GM21619 (cell line): ENCODE data around the gene CXCL11.
"Not testable (repeated sequence)": the region's sequence is repeated elsewhere in the genome, so short reads cannot be mapped to it uniquely, and the experiment has no call there.

Experiments
- ATAC-seq: cut with Tn5 transposase; IDR thresholded peaks from one replicate; pipeline ENCODE4 v1.9.1; 2021; ENCODE audit not compliant: unreplicated experiment

Gene CXCL11

GRCh38 chr4:76035799-76036380 is at the start of gene CXCL11:
Gene CXCL11, minus strand, starts transcription at chr4:76036070. Its CDS starts 83 bp downstream, at chr4:76035987.
- ATAC-seq = no peak

GRCh38 chr4:76084542-76084941 is 48.7 kb upstream of the CXCL11 start:
- no peak for ATAC-seq

GRCh38 chr4:76083386-76083988 is 47.6 kb upstream of the CXCL11 start:
- ATAC-seq = no peak

- ATAC-seq = no peak
Observed at GRCh38 chr4:76078033-76078613, 42.3 kb upstream of the CXCL11 start.

GRCh38 chr4:76074993-76075600 is 39.2 kb upstream of the CXCL11 start:
- no peak for ATAC-seq

GRCh38 chr4:76074468-76074867 is 38.6 kb upstream of the CXCL11 start, which contains the start of gene ART3:
Gene ART3, plus strand, starts transcription at chr4:76074709. Its CDS starts 1,181 bp downstream, at chr4:76075890.
- ATAC-seq = no peak

- ATAC-seq = no peak
Observed at GRCh38 chr4:76072760-76073159, 36.9 kb upstream of the CXCL11 start.

- peak; percentile 81 for ATAC-seq
Observed at GRCh38 chr4:76067652-76068286, 31.9 kb upstream of the CXCL11 start.

GRCh38 chr4:76066546-76066945 is 30.7 kb upstream of the CXCL11 start:
- ATAC-seq = no peak

- ATAC-seq = peak; percentile 59
Observed at GRCh38 chr4:76061982-76062381, 26.1 kb upstream of the CXCL11 start.

GRCh38 chr4:76061421-76061820 is 25.6 kb upstream of the CXCL11 start:
- ATAC-seq = no peak

GRCh38 chr4:76060506-76060905 is 24.6 kb upstream of the CXCL11 start:
- no peak for ATAC-seq

- no peak for ATAC-seq
Observed at GRCh38 chr4:76059750-76060149, 23.9 kb upstream of the CXCL11 start.

GRCh38 chr4:76058888-76059426 is 23.1 kb upstream of the CXCL11 start:
- ATAC-seq = no peak

- peak; percentile 43 for ATAC-seq
Observed at GRCh38 chr4:76058302-76058701, 22.4 kb upstream of the CXCL11 start.

- no peak for ATAC-seq
Observed at GRCh38 chr4:76055421-76055820, 19.6 kb upstream of the CXCL11 start.

GRCh38 chr4:76055016-76055415 is 19.1 kb upstream of the CXCL11 start:
- ATAC-seq = peak; percentile 93

- ATAC-seq = no peak
Observed at GRCh38 chr4:76053730-76054129, 17.9 kb upstream of the CXCL11 start.

- not testable (repeated sequence) for ATAC-seq
Observed at GRCh38 chr4:76050560-76051050, 14.7 kb upstream of the CXCL11 start.

GRCh38 chr4:76049860-76050416 is 14.1 kb upstream of the CXCL11 start:
- ATAC-seq = not testable (repeated sequence)

GRCh38 chr4:76044686-76045085 is 8.8 kb upstream of the CXCL11 start:
- not testable (repeated sequence) for ATAC-seq
